Renal cortex interstitium (tissue), 15 donors: ENCODE measurements around the gene BTBD17. TPM values are rescaled to one million over a fixed set of nuclear protein-coding genes. Genes with fewer than 3 reads are reported as not detected.
"Not testable (repeated sequence)": the region's sequence is repeated elsewhere in the genome, so short reads cannot be mapped to it uniquely, and the experiment has no call there.

Source experiments
- DNase-seq, 11 donors: peaks; one replicate each; pipeline ENCODE4 v3.0.0-alpha.2; 2013; ENCODE audit warnings: low read depth in 9 of 11, low spot score in 4 of 11; ENCODE audit errors: extremely low read depth in 1 of 11
- long read RNA-seq, 16 experiments: transcript quantifications; one replicate each; lab custom pipeline, GENCODE V29; 2026
- polyA plus RNA-seq, 3 donors: library from polyadenylated mRNA; unstranded; fragments of 120-200 nt; gene quantifications; one replicate each; pipeline ENCODE4 v1.2.1, GENCODE V29; 2013; ENCODE audit not compliant: insufficient read length in 3 of 3

BTBD17 gene
- polyA plus RNA-seq: under 1 TPM; 0.11 to 0.26 (median 0.11) TPM
- long read RNA-seq, donor 1: 0 reads
- long read RNA-seq, donor 2, partial matches to known transcripts: 85 of 101 reads
- long read RNA-seq, donor 2, other reads (novel, unspliced or antisense): 16 of 101 reads
- long read RNA-seq, donor 3: 0 reads
- long read RNA-seq, donor 4: 0 reads
- long read RNA-seq, donor 5: 0 reads
- long read RNA-seq, donor 6, partial matches to known transcripts: 42 of 62 reads
- long read RNA-seq, donor 6, other reads (novel, unspliced or antisense): 20 of 62 reads
- long read RNA-seq, donor 7: 0 reads
- long read RNA-seq, donor 8: 0 reads
- long read RNA-seq, donor 9: 0 reads
- long read RNA-seq, donor 10: 0 reads
- long read RNA-seq, donor 11, partial matches to known transcripts: 41 of 59 reads
- long read RNA-seq, donor 11, other reads (novel, unspliced or antisense): 18 of 59 reads
- long read RNA-seq, donor 12: 0 reads
- long read RNA-seq, donor 13: 0 reads
- long read RNA-seq, donor 14: 0 reads
- long read RNA-seq, donor 15: 0 reads
- long read RNA-seq, donor 16: 0 reads

DNA sequence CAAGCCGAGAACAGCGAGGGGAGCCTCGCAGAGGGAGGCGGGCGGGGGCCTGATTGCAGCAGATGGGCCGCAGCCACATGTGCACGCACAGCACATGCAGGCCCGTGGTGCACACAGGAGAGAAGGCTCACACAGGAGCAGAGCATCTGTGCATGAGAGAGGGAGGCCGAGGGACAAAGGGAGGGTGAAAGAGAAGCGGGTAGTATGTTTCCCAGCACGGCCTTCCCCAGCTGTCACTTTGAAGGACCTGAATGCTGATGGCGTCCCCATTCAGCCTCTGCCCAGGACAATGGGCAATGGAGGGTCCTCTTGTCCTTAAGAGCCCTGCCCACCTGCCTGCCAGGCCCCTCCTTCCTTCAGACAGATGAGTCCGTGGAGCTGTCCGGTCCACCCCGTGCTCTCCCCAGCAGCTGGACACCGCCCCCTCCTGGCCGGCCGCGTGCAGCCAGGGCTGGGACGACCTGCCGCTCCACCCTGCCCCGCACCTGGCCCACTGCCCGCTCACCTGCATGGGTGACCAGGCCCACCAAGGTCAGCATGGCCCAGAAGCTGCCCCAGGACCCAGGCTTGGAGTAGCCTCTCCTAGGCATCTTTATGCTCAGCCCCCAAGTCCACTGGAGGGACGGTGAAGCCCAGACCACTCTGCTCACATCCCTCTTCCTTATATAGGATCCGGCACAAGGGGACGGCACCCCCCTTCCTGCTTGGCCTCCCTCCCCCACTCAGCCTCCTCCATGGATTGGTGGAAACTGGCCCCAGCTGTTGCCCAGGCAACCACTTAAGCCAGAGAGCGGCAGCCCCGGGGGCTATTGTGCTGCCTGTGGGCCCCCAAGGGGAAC, at the start of gene BTBD17:
TSS of gene BTBD17 (minus strand) at position 639 of the 839 bp plus-strand sequence. CDS start at position 590, 49 bp downstream.
- no peak for DNase-seq

DNA sequence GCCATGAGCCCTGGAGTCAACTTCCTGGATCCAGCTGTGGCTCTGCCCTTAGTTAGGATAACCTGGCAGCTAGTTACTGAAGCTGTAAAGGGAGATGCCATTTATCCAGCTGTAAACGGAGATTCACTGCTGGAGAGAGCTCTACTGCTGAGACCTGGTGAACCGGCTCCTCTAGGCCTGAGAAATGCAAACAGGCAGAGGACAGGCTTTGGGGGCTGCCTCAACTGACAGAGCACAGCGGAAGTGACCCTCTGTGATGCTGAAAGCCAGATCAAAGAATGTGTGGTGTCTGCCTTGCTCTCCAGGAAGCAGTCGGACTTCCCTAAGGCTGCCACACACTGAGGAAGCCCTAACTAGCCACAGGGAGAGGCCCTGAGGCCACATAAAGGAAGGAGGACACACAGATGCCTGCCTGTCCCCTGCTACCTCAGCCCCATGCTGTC, 48.4 kb upstream of the BTBD17 start:
- no peak for DNase-seq

DNA sequence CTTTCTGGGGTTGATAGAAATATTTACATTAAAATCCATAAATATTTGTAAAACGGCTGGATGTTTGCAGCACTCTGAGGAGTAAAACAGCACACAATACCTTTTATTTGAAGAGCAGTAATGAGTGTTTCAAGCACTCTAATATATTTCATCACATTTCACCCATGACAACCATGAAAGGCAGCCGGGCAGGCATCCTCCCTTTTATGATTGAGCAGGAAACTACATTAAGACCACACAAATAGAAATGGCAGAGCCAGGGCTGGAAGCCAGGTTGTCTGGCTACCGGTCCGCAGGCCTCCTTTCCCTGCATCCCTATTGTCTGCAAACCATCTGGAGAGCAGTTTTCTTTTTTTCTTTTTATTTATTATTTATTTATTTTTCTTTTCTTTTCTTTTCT, 47.1 kb upstream of the BTBD17 start:
- DNase-seq: no peak

- DNase-seq: no peak
Measured at GRCh38 chr17:74408262-74408661, 46.6 kb upstream of the BTBD17 start.

DNA sequence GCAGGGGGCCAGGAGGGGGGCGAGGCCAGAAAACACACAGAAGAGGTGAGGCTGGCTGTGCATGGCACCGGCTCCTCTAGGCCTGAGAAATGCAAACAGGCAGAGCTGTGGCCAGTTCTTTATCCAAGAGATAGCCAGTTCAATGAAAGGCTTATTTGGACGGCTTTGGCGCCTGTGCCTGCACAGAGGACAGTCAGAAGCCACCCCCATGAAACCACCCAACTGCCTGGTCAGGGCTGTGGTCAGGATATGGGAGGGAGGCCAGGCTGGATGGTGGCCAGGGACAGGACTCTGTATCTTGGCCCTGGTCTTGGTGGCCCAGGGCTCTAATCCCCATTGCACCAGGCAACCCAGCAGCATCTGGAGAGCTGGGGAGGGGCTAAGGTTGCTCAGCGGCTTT, 45.7 kb upstream of the BTBD17 start:
- no peak for DNase-seq

DNA sequence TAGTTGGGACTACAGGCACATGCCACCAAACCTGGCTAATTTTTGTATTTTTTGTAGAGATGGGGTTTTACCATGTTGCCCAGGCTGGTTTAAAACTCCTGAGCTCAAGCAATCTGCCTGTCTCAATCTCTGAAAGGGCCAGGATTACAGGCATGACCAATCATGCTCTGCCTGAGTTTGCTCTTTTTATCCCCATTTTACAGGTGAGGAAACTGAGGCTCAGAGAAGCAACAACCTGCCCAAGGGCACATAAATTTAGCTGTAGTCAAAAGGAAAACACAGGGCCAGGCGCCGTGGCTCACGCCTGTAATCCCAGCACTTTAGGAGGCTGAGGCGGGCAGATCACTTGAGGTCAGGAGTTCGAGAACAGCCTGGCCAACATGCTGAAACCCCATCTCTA, 43.6 kb upstream of the BTBD17 start:
- not testable (repeated sequence) for DNase-seq

GRCh38 chr17:74404789-74405188, 43.1 kb upstream of the BTBD17 start:
- DNase-seq: no peak

DNA sequence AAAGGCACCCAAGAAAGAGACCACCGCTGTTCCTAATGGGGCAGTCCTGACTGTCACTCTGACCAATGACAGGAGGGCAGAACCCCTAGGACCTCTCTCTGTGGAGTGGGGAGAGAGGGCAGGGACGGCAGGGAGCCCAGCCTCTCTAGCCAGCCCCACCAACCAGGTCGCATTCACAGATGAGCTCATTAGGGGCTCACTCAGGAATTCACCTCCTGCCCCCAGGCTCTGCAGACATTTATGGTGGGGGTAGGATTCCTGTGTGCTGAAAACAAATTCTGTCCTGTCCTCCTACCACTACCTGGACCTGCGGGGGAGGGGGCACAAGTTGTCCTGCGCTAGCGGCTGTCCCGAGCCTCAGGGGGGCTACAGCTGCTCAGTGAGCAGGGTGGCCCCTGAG, 42.5 kb upstream of the BTBD17 start:
- no peak for DNase-seq

- no peak for DNase-seq
Measured at GRCh38 chr17:74403512-74404137, 42.0 kb upstream of the BTBD17 start.

DNA sequence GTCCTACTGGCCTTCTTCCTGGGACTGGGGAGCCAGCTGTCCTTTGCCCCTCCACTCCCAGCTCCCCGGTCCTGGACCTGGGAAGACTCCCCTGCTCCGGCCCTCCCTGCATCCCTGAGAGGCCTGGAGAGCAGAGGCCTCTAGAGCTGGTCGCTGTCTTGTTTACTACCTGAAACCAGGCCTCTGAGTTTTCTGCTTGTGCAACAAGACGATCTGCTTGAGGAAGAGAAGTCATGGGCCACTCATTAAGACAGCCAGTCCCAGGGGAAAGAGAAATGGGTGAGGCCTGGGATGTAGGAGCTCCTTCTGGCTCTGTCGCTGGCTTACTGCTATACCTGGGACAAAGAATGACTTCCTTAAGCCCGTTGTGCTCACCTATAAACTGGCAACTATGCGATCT, 40.4 kb upstream of the BTBD17 start:
- DNase-seq: no peak

GRCh38 chr17:74396567-74396966, 34.9 kb upstream of the BTBD17 start:
- DNase-seq: no peak

GRCh38 chr17:74394977-74395376, 33.3 kb upstream of the BTBD17 start:
- DNase-seq: no peak

- no peak for DNase-seq
Measured at GRCh38 chr17:74394275-74394950, 32.7 kb upstream of the BTBD17 start.

GRCh38 chr17:74393346-74393942, 31.8 kb upstream of the BTBD17 start:
- no peak for DNase-seq

- DNase-seq: no peak
Measured at GRCh38 chr17:74392848-74393247, 31.2 kb upstream of the BTBD17 start.

GRCh38 chr17:74391771-74392170, 30.1 kb upstream of the BTBD17 start:
- DNase-seq: no peak

- DNase-seq: no peak
Measured at GRCh38 chr17:74390680-74391653, 29.3 kb upstream of the BTBD17 start.
